GM21723 (cell line): ENCODE results near the gene LRRN4CL.
"Not testable (repeated sequence)": the region's sequence is repeated elsewhere in the genome, so short reads cannot be mapped to it uniquely, and the experiment has no call there.

Source experiments
- ATAC-seq: cut with Tn5 transposase; IDR thresholded peaks from one replicate; pipeline ENCODE4 v1.9.1; 2021; ENCODE audit warnings: mild to moderate bottlenecking, moderate library complexity; ENCODE audit not compliant: unreplicated experiment

Gene LRRN4CL

DNA sequence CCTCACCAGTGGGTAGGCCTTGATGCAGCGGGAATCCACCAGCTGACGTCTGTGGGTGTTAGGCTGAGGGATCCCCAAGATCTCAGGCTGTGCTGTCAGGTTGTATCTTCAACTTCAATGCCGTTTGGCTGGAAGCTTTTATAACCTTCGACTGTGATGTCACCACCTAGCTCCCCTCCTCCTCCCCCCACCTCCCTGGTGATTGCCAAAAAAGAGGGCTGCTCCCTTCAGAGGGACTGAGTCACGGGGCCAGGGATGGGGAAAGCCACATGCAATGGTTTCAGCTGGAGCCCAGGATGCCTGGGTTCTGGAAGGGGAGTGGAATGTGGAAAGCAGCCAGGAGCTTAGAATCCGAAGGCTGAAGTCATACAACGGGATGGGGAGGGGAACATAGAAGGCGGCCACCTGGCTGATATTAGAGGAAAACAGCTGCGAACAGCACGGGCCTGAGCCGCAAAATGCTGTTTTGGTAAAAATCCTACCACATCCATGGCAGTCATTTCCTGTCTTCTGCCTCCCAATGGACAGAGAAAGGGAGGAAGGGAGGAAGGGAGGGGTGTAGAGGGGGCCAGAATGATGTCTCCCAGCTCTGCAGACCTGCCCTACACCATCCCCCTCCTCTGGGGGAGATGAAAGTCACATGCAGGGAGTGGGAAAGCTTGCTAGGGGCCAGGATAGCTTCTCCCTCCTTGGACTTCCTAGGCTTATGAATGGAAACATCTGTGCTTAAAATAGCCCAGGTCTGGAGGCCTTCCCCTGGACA is at the start of gene LRRN4CL:
TSS of gene LRRN4CL (minus strand) at position 110 of the 763 bp plus-strand sequence. CDS start 1,022 bp downstream, outside the sequence.
- ATAC-seq: no peak

GRCh38 chr11:62737196-62737595 is 47.9 kb upstream of the LRRN4CL start:
- no peak for ATAC-seq

DNA sequence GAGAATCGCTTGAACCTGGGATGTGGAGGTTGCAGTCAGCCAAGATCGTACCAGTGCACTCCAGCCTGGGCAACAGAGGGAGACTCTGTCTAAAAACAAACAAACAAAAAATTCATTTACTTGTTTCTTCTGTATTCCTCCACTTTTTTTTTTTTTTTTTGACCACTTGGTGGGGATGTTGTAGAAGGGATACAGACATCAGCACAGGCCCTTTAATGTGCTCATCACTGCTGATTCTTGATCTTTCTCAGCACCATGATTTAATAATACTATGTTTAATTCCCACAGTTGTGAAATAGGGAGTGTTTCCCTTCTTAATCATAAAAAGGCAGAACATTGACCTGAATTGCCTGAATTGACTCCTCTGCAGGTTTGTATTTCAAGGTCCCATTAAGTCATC is 43.5 kb upstream of the LRRN4CL start:
- no peak for ATAC-seq

- not testable (repeated sequence) for ATAC-seq
Measured at GRCh38 chr11:62730076-62730475, 40.7 kb upstream of the LRRN4CL start.

- ATAC-seq: peak; percentile 27
Measured at GRCh38 chr11:62728171-62728988, 39.0 kb upstream of the LRRN4CL start, which contains the start of gene TTC9C. Gene TTC9C, plus strand, starts transcription at chr11:62728486. Its CDS starts 363 bp downstream, at chr11:62728849.

GRCh38 chr11:62727872-62728170 is 38.5 kb upstream of the LRRN4CL start:
- ATAC-seq: peak; percentile 52

- ATAC-seq: peak; percentile 70
Measured at GRCh38 chr11:62727165-62727871, 38.0 kb upstream of the LRRN4CL start, which contains the start of gene HNRNPUL2. Gene HNRNPUL2, minus strand, starts transcription at chr11:62727457. Its CDS starts 301 bp downstream, at chr11:62727156.

- ATAC-seq: peak; percentile 12
Measured at GRCh38 chr11:62726915-62727164, 37.5 kb upstream of the LRRN4CL start.

- ATAC-seq: peak; percentile 3
Measured at GRCh38 chr11:62726156-62726914, 37.0 kb upstream of the LRRN4CL start.

DNA sequence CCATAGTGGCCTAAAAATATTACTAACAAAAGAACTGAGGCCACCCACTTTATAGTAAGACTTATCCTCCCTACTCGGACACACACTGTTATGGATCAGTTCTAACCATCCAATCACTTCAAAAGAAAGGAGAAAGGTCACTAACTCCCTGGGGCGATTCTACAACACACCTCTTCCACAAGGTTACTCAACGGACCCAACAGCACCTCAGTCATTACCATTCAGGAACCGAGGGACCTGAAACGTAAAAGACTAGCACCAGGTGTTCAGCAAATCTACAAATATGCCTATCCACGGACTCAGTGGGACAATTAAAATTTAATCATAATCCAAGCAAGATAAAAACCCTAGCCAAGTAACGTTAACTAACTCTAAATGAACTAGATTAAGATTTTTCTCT is 36.3 kb upstream of the LRRN4CL start:
- no peak for ATAC-seq

- no peak for ATAC-seq
Measured at GRCh38 chr11:62724171-62724570, 34.8 kb upstream of the LRRN4CL start.

DNA sequence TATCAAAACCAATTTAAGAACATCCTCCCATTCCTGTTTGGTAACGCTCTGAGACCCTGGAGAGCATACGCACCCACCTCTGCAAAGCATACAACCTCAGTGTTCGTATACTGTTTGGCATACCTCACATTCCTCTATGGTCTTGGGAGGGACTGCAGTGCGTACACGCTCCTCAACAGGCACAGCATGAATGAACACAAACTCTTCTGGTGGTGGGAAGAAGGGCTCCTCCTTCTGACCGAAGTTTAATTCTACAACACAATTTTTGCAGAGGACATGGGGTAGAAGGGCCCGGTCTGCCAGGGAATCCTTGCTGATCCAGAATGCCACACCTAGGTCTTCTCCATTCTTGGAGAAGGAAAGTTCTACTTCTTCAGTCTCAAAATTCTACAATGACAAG is 32.7 kb upstream of the LRRN4CL start:
- ATAC-seq: no peak

GRCh38 chr11:62719302-62719978 is 30.1 kb upstream of the LRRN4CL start:
- ATAC-seq: no peak

- no peak for ATAC-seq
Measured at GRCh38 chr11:62716816-62717215, 27.5 kb upstream of the LRRN4CL start.

- ATAC-seq: no peak
Measured at GRCh38 chr11:62716206-62716605, 26.9 kb upstream of the LRRN4CL start.

- no peak for ATAC-seq
Measured at GRCh38 chr11:62715150-62716130, 26.1 kb upstream of the LRRN4CL start.

- no peak for ATAC-seq
Measured at GRCh38 chr11:62713343-62713742, 24.0 kb upstream of the LRRN4CL start.

DNA sequence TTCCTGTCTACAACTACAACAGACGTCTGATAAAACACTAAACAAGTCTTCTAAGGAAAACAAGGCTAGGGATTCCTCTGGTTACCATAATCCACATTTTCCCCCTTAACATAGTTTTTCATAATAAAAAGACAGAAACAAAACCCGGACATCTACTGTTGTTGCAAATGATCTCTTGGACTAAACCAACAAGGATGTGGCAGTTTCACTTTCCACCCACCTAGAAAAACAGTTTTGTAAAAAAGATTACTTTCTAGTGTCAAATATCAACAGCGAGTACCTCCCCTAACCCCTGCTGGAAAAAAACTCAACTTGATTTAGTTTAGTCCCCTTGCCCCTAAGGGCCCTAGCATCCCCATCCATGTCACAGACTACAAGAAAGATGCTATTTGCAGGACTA is 23.5 kb upstream of the LRRN4CL start:
- no peak for ATAC-seq

DNA sequence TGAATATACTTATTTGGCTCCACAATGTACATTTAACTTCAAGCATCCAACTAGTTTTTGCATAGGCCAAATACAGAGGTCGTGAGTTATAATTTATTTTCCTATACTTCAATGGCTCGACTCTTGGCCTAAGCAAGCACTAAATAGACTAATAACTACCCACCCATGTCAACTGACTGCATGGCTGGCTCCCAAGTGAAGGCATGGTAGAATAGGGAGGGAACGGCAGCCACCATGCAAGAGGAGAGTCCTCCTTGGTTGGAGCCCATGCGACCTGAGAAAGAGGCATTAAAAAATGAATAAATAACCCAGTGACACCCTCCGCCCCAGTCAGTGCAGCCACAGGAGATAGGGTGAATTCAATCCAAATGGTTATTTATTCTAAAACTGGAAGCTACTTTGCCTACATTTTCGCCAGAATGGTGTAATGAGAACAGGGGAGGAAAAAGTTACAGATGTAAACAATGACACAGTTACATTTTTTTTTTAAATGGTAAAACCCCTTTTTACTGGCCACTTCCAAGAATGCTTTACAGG is 23.0 kb upstream of the LRRN4CL start:
- no peak for ATAC-seq
